Activated T-cell treated with anti-CD3 and anti-CD28 coated beads, Interleukin-2, amount 50 U/mL, for 4 hours (primary cell): ENCODE data around the gene TRAP1. TPM values are rescaled to one million over a fixed set of nuclear protein-coding genes. Genes with fewer than 3 reads are reported as not detected.
"Not testable (repeated sequence)": the region's sequence is repeated elsewhere in the genome, so short reads cannot be mapped to it uniquely, and the experiment has no call there.

Experiments
- ATAC-seq, 2 donors: fragments of 200-7000 bp; cut with Tn5 transposase; one replicate each; pipeline ENCODE4 v1.10.0; 2021
- DNase-seq: peaks from one replicate; pipeline ENCODE4 v3.0.0-alpha.2; 2020
- H3K27me3 Mint-ChIP-seq: one replicate; pipeline ENCODE4 v1.8.0; 2021; ENCODE audit warnings: low read depth, mixed read lengths
- H3K36me3 Mint-ChIP-seq: one replicate; pipeline ENCODE4 v1.8.0; 2022; ENCODE audit warnings: mixed read lengths; ENCODE audit not compliant: insufficient read depth
- H3K4me1 Mint-ChIP-seq: one replicate; pipeline ENCODE4 v1.8.0; 2021; ENCODE audit warnings: low read depth, mixed read lengths
- H3K4me3 Mint-ChIP-seq: one replicate; pipeline ENCODE4 v1.8.0; 2021; ENCODE audit warnings: mild to moderate bottlenecking, moderate library complexity, mixed read lengths
- H3K9me3 Mint-ChIP-seq: one replicate; pipeline ENCODE4 v1.8.0; 2021; ENCODE audit warnings: mixed read lengths
- total RNA-seq, 3 donors: library from RNA; stranded (reverse); gene quantifications; one replicate each; pipeline ENCODE4 v1.2.1, GENCODE V29; 2021

The TRAP1 gene
- total RNA-seq, 3 donors from 2014 or later, result 429 to 526 (median 435) TPM

GRCh38 chr16:3664187-3664896 lies 53.0 kb downstream of the TRAP1 start:
- ATAC-seq, result no peak
- no peak for DNase-seq
- Mint-ChIP-seq H3K4me1 (peaks cover 14% of the 10 kb centered on the region), H3K4me3 (no peak overlapping the region), H3K36me3 (peaks cover 42% of the 10 kb centered on the region), H3K27me3 (no peaks in the 10 kb centered on the region), H3K9me3 (no peaks in the 10 kb centered on the region)

GRCh38 chr16:3662601-3663000 lies 54.7 kb downstream of the TRAP1 start:
- no peaks in the 10 kb centered on the region for H3K9me3 Mint-ChIP-seq
- no peaks in the 10 kb centered on the region for H3K27me3 Mint-ChIP-seq
- peaks cover 43% of the 10 kb centered on the region for H3K36me3 Mint-ChIP-seq
- DNase-seq (no peak), ATAC-seq (no peak)
- peaks cover 14% of the 10 kb centered on the region for H3K4me1 Mint-ChIP-seq
- H3K4me3 Mint-ChIP-seq, result no peak overlapping the region

- no peaks in the 10 kb centered on the region for H3K27me3 Mint-ChIP-seq
- peaks cover 48% of the 10 kb centered on the region for H3K36me3 Mint-ChIP-seq
- peaks cover 16% of the 10 kb centered on the region for H3K4me1 Mint-ChIP-seq
- no peak overlapping the region for H3K4me3 Mint-ChIP-seq
- DNase-seq (no peak), ATAC-seq (no peak)
- no peaks in the 10 kb centered on the region for H3K9me3 Mint-ChIP-seq
These were observed 55.4 kb downstream of the TRAP1 start for GRCh38 chr16:3661922-3662321.

- H3K36me3 Mint-ChIP-seq, result peaks cover 51% of the 10 kb centered on the region
- H3K9me3 Mint-ChIP-seq, result no peaks in the 10 kb centered on the region
- no peak for DNase-seq
- peaks cover 14% of the 10 kb centered on the region for H3K4me1 Mint-ChIP-seq
- no peak for ATAC-seq
- no peak overlapping the region for H3K4me3 Mint-ChIP-seq
- no peaks in the 10 kb centered on the region for H3K27me3 Mint-ChIP-seq
These were observed 56.0 kb downstream of the TRAP1 start for GRCh38 chr16:3661311-3661710.

GRCh38 chr16:3659251-3659650 lies 58.1 kb downstream of the TRAP1 start:
- peaks cover 37% of the 10 kb centered on the region for H3K36me3 Mint-ChIP-seq
- DNase-seq, result no peak

GRCh38 chr16:3656491-3657468 lies 60.5 kb downstream of the TRAP1 start:
- H3K27me3 Mint-ChIP-seq, result no peaks in the 10 kb centered on the region
- DNase-seq, result no peak

More at GRCh38 chr16:3659251-3659650, 58.1 kb downstream of the TRAP1 start:
- Mint-ChIP-seq H3K9me3 (no peaks in the 10 kb centered on the region), H3K27me3 (no peaks in the 10 kb centered on the region), H3K4me3 (no peak overlapping the region), H3K4me1 (peaks cover 3% of the 10 kb centered on the region)
- ATAC-seq, result no peak

GRCh38 chr16:3656160-3656490 lies 61.2 kb downstream of the TRAP1 start:
- H3K36me3 Mint-ChIP-seq, result peaks cover 29% of the 10 kb centered on the region
- H3K4me1 Mint-ChIP-seq, result not testable (repeated sequence)

More at GRCh38 chr16:3656491-3657468, 60.5 kb downstream of the TRAP1 start:
- no peaks in the 10 kb centered on the region for H3K9me3 Mint-ChIP-seq
- peak in 1 of 2 donors; percentile 66 for ATAC-seq
- H3K4me3 Mint-ChIP-seq, result no peak overlapping the region
- peaks cover 28% of the 10 kb centered on the region for H3K36me3 Mint-ChIP-seq
- peaks cover 3% of the 10 kb centered on the region for H3K4me1 Mint-ChIP-seq

GRCh38 chr16:3655396-3656159 lies 61.7 kb downstream of the TRAP1 start:
- H3K36me3 Mint-ChIP-seq, result peaks cover 25% of the 10 kb centered on the region

More at GRCh38 chr16:3656160-3656490, 61.2 kb downstream of the TRAP1 start:
- H3K27me3 Mint-ChIP-seq, H3K4me3 Mint-ChIP-seq, ATAC-seq, H3K9me3 Mint-ChIP-seq, DNase-seq: not testable (repeated sequence)

GRCh38 chr16:3655030-3655395 lies 62.3 kb downstream of the TRAP1 start:
- no peak for DNase-seq
- Mint-ChIP-seq H3K4me1 (peaks cover 3% of the 10 kb centered on the region), H3K36me3 (peaks cover 24% of the 10 kb centered on the region), H3K4me3 (no peak overlapping the region), H3K27me3 (no peaks in the 10 kb centered on the region), H3K9me3 (no peaks in the 10 kb centered on the region)
- ATAC-seq, result no peak

More at GRCh38 chr16:3655396-3656159, 61.7 kb downstream of the TRAP1 start:
- Mint-ChIP-seq H3K9me3 (no peaks in the 10 kb centered on the region), H3K4me3 (no peak overlapping the region), H3K27me3 (no peaks in the 10 kb centered on the region), H3K4me1 (peaks cover 3% of the 10 kb centered on the region)
- DNase-seq, result no peak
- no peak for ATAC-seq

GRCh38 chr16:3654249-3654991 lies 62.9 kb downstream of the TRAP1 start, which contains the start of gene DNASE1:
DNASE1 (plus strand) TSS chr16:3654691; CDS start chr16:3655374, 683 bp downstream.
- no peaks in the 10 kb centered on the region for H3K9me3 Mint-ChIP-seq
- H3K4me3 Mint-ChIP-seq, result no peak within 1 kb of the TSS
- H3K4me1 Mint-ChIP-seq, result peaks cover 3% of the 10 kb centered on the region
- no peaks in the 10 kb centered on the region for H3K27me3 Mint-ChIP-seq
- peaks cover 19% of the 10 kb centered on the region for H3K36me3 Mint-ChIP-seq
- ATAC-seq, result peak; percentile 64 to 72
- DNase-seq, result peak; percentile 44

GRCh38 chr16:3652373-3653195 lies 64.7 kb downstream of the TRAP1 start:
- H3K27me3 Mint-ChIP-seq, result no peaks in the 10 kb centered on the region
- H3K4me1 Mint-ChIP-seq, result peaks cover 3% of the 10 kb centered on the region
- H3K9me3 Mint-ChIP-seq, result no peaks in the 10 kb centered on the region
- H3K36me3 Mint-ChIP-seq, result peaks cover 13% of the 10 kb centered on the region
- ATAC-seq (no peak), DNase-seq (no peak)
- H3K4me3 Mint-ChIP-seq, result no peak overlapping the region

GRCh38 chr16:3651461-3652372 lies 65.6 kb downstream of the TRAP1 start:
- no peak overlapping the region for H3K4me3 Mint-ChIP-seq
- H3K27me3 Mint-ChIP-seq, result no peaks in the 10 kb centered on the region
- no peaks in the 10 kb centered on the region for H3K4me1 Mint-ChIP-seq
- H3K36me3 Mint-ChIP-seq, result peaks cover 6% of the 10 kb centered on the region
- ATAC-seq, result no peak
- no peaks in the 10 kb centered on the region for H3K9me3 Mint-ChIP-seq
- DNase-seq, result no peak
